GM12878 (cell line): ENCODE measurements around the gene LRP1. TPM values are rescaled to one million over a fixed set of nuclear protein-coding genes. Genes with fewer than 3 reads are reported as not detected.

ENCODE experiments used
- ATAC-seq: fragments of 200-7000 bp; cut with Tn5 transposase; 3 replicates; pipeline ENCODE4 v1.9.1; 2020; ENCODE audit warnings: mild to moderate bottlenecking, moderate library complexity
- BruUV-seq: library from RNA; stranded (reverse); fragments of 400-500 nt; replicated peaks from 2 replicates; lab custom pipeline; 2021; lab: Mats Ljungman, UMichigan
- CTCF ChIA-PET: fragments of 300-600 bp; sonication (Branson Sonifier 250); formaldehyde crosslinking; extraction: SDS; loops from one replicate; lab custom pipeline; 2021; ENCODE audit warnings: inconsistent platforms; lab: Yijun Ruan, JAX
- POLR2A ChIA-PET: fragments of 350-600 bp; formaldehyde crosslinking; extraction: SDS; loops from one replicate; lab custom pipeline; 2021; ENCODE audit warnings: inconsistent platforms; lab: Charles Lee
- RAD21 ChIA-PET: fragments of 300-600 bp; sonication (Branson Sonifier 250); formaldehyde crosslinking; loops from one replicate; lab custom pipeline; 2023; ENCODE audit warnings: antibody characterized with exemption; ENCODE audit not compliant: unreplicated experiment; lab: Charles Lee
- SMC1A ChIA-PET: fragments of 300-600 bp; sonication (Branson Sonifier 250); formaldehyde crosslinking; loops from one replicate; lab custom pipeline; 2023; ENCODE audit not compliant: unreplicated experiment, uncharacterized antibody; lab: Charles Lee
- DNase-seq: peaks from one replicate; pipeline ENCODE4 v3.0.0-alpha.2; 2011; ENCODE audit warnings: low read depth, low spot score
- FAIRE-seq: peaks from 3 replicates; lab custom pipeline; 2011; peaks lifted over from hg19 to GRCh38; lab: Jason Lieb, UNC
- H2AFZ ChIP-seq: 2 replicates; pipeline ENCODE4 v1.6.0; 2011; ENCODE audit warnings: low read depth, low read length, control low read depth; ENCODE audit not compliant: control insufficient read depth
- H3K27ac ChIP-seq: 2 replicates; pipeline ENCODE4 v1.5.1; 2011; ENCODE audit warnings: control low read depth; ENCODE audit not compliant: control insufficient read depth, insufficient read depth
- H3K27me3 ChIP-seq, 2 experiments: replicated peaks in 1 of 2; 2 replicates each; pipeline versions ENCODE4 v1.6.0 to v1.6.1; 2011; ENCODE audit warnings: low read length in 1 of 2; ENCODE audit not compliant: control insufficient read depth in 2 of 2, insufficient read depth in 2 of 2
- H3K36me3 ChIP-seq, 2 experiments: 2 replicates each; pipeline ENCODE4 v1.5.1; 2011; ENCODE audit warnings: low read length in 1 of 2; ENCODE audit not compliant: control insufficient read depth in 2 of 2, insufficient read depth in 2 of 2
- H3K4me1 ChIP-seq: 2 replicates; pipeline ENCODE4 v1.6.1; 2011; ENCODE audit warnings: mild to moderate bottlenecking, low read length, moderate library complexity, mixed read lengths; ENCODE audit not compliant: control insufficient read depth, insufficient read depth
- H3K4me2 ChIP-seq: 2 replicates; pipeline ENCODE4 v1.6.0; 2011; ENCODE audit warnings: control low read depth; ENCODE audit not compliant: control insufficient read depth, insufficient read depth
- H3K4me3 ChIP-seq: fragments of 200-600 bp; sonication (generic); 2 replicates; pipeline ENCODE4 v1.5.1; 2016
- H3K79me2 ChIP-seq: 2 replicates; pipeline ENCODE4 v1.6.0; 2011; ENCODE audit warnings: low read length; ENCODE audit not compliant: control insufficient read depth, insufficient read depth
- H3K9ac ChIP-seq: 2 replicates; pipeline ENCODE4 v1.8.0; 2011; ENCODE audit warnings: low read length, control low read depth, mixed read lengths; ENCODE audit not compliant: control insufficient read depth, insufficient read depth
- H3K9me3 ChIP-seq: replicated peaks from 3 replicates; pipeline ENCODE4 v1.5.1; 2011; ENCODE audit warnings: mild to moderate bottlenecking, low read length; ENCODE audit not compliant: control insufficient read depth, insufficient read depth
- H4K20me1 ChIP-seq: 2 replicates; pipeline ENCODE4 v1.6.0; 2011; ENCODE audit not compliant: control insufficient read depth, insufficient read depth
- CEBPB ChIP-seq, 2 experiments: fragments of 150-350 bp in 1 of 2; IDR thresholded peaks; 2 replicates each; pipeline ENCODE4 v1.6.1; 2012 to 2014; ENCODE audit warnings: low read depth in 2 of 2, low read length in 2 of 2, borderline replicate concordance in 1 of 2, inconsistent platforms in 1 of 2
- CHD2 ChIP-seq: IDR thresholded peaks from 2 replicates; pipeline ENCODE4 v1.6.1; 2011; ENCODE audit warnings: low read depth, low read length, improper control_type of control experiment, borderline replicate concordance
- RAD51 ChIP-seq: fragments of 450-650 bp; IDR thresholded peaks from 2 replicates; pipeline ENCODE4 v1.6.1; 2016; ENCODE audit warnings: moderate library complexity, mild to moderate bottlenecking, inconsistent platforms
- ZNF217 ChIP-seq: fragments of 450-650 bp; IDR thresholded peaks from 2 replicates; pipeline ENCODE4 v1.6.1; 2017; ENCODE audit warnings: antibody characterized with exemption, mild to moderate bottlenecking
- WGBS: methylation state at CpG from one replicate; pipeline ENCODE4 v1.1.6; 2016; ENCODE audit warnings: low lambda C conversion rate; ENCODE audit not compliant: insufficient replicate concordance, insufficient coverage; ENCODE audit errors: missing lambda C conversion rate; 5-methylcytosine and 5-hydroxymethylcytosine counted together
- in situ Hi-C: fragments of 300-500 bp; cut with MboI; formaldehyde crosslinking; loops from 9 replicates; pipeline ENCODE4 v1.14.3; 2018; ENCODE audit warnings: mixed read lengths
- intact Hi-C: fragments of 100-400 bp; cut with micrococcal nuclease; formaldehyde crosslinking; loops from one replicate; pipeline ENCODE4 v1.14.2; 2022; ENCODE audit not compliant: unreplicated experiment
- polyA plus RNA-seq, 11 experiments: library from polyadenylated mRNA; depleted of rRNA in 4 of 11; unstranded in 6 of 11; stranded (reverse) in 5 of 11; fragments of >200 nt; fragmentation: Nextera tagmentation in 4 of 11; fragmentation: Illumina TruSeq in 1 of 11; extraction: Ambion mirVana in 4 of 11; extraction: Trizol in 1 of 11; gene quantifications; 1 replicate in 1 of 11; 2 replicates in 10 of 11; pipeline versions ENCODE4 v1.2.1 to v1.2.3, GENCODE V29; 2011 to 2016; ENCODE audit warnings: inconsistent platforms in 2 of 11, missing spikeins in 2 of 11, low read depth in 1 of 11
- total RNA-seq, 4 experiments: library from RNA; depleted of rRNA in 3 of 4; stranded (reverse); fragments of >200 nt in 3 of 4; fragmentation: Illumina TruSeq in 1 of 4; extraction: Trizol in 1 of 4; gene quantifications; 2 replicates each; pipeline versions ENCODE4 v1.2.1 to v1.2.3, GENCODE V29; 2013 to 2021

Gene LRP1
- total and polyA plus RNA-seq, 10 of the 15 experiments (the other 5 are each of a cell fraction or from before 2014, with no cell fraction given), result under 0.01 to 1.1 (median 0.20) TPM; not detected in 2

DNA sequence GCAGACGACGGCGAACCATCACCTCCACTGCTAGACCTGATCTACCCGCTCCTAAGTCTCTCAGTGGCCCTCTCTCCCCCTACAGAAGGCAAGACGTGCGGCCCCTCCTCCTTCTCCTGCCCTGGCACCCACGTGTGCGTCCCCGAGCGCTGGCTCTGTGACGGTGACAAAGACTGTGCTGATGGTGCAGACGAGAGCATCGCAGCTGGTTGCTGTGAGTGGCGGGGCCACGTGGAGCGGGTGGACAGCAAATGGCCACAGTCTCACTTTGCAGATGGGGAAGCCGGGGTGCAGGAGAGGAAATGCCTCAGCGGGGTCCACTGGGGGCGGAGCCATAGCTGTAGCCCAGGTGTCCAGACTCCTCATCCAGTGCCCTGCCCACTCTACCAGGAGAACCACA lies 66.9 kb downstream of the LRP1 start:
- in situ Hi-C loops (no loop called here), intact Hi-C loops (no loop called here)
- BruUV-seq, result no TSS peak
- Histone ChIP-seq H4K20me1 (no peaks in the 10 kb centered on the region), H3K4me3 (no peak overlapping the region), H3K4me1 (no peaks in the 10 kb centered on the region), H3K27ac (no peak overlapping the region), H3K4me2 (no peak overlapping the region), H2AFZ (no peak overlapping the region), H3K79me2 (no peaks in the 10 kb centered on the region), H3K36me3 (no peaks in the 10 kb centered on the region; a peak in 1 of 4 replicates), H3K9ac (no peak overlapping the region), H3K9me3 (no peaks in the 10 kb centered on the region), H3K27me3 (no peaks in the 10 kb centered on the region)
- 58% methylated on average over 19 of the region's 19 CpGs for WGBS
- no peak for TF ChIP-seq ZNF217
- ChIA-PET POLR2A (no interaction called here), RAD21 (no interaction called here), SMC1A (no interaction called here), CTCF (interaction anchor here (1.5 kb wide), 1 partner anchor 9 kb away, joined by 4 read pairs; no protein-coding TSS in a partner anchor)
- no peak for ATAC-seq
- no peak for FAIRE-seq
- DNase-seq, result no peak

DNA sequence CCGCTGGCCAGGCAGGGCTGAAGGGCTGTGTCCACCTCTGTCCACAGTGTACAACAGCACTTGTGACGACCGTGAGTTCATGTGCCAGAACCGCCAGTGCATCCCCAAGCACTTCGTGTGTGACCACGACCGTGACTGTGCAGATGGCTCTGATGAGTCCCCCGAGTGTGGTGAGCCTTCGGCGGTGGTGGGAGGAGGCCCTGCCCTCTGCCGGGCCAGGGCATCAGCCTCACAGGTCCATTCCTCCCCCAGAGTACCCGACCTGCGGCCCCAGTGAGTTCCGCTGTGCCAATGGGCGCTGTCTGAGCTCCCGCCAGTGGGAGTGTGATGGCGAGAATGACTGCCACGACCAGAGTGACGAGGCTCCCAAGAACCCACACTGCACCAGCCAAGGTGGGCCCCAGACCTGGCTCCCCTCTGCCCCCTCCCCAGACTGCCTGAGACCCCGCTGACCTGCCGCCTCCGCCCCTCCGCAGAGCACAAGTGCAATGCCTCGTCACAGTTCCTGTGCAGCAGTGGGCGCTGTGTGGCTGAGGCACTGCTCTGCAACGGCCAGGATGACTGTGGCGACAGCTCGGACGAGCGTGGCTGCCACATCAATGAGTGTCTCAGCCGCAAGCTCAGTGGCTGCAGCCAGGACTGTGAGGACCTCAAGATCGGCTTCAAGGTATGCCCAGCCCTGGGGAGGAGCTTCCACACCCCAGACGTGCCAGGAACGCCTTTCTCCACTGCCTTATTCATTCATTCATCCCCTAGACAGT lies 67.5 kb downstream of the LRP1 start:
- WGBS, result 25% methylated on average over 32 of the region's 34 CpGs
- Histone ChIP-seq H3K9me3 (no peaks in the 10 kb centered on the region), H3K79me2 (no peaks in the 10 kb centered on the region), H3K4me3 (no peak overlapping the region), H3K36me3 (no peaks in the 10 kb centered on the region; a peak in 1 of 4 replicates), H4K20me1 (no peaks in the 10 kb centered on the region), H2AFZ (no peak overlapping the region), H3K4me1 (no peaks in the 10 kb centered on the region), H3K9ac (no peak overlapping the region), H3K4me2 (no peak overlapping the region), H3K27me3 (no peaks in the 10 kb centered on the region), H3K27ac (no peak overlapping the region)
- in situ Hi-C loops, result no loop called here
- FAIRE-seq (no peak), DNase-seq (no peak), ATAC-seq (peak; percentile 62)
- intact Hi-C loops, result no loop called here
- TF ChIP-seq CHD2 (no peak), RAD51 (no peak), CEBPB (IDR thresholded peaks at IDR 0.05; ENCODE audit: borderline replicate concordance in 1 of 2, low read depth in 2 of 2, low read length in 2 of 2) (no peak)
- ChIA-PET POLR2A (no interaction called here), RAD21 (no interaction called here), CTCF (interaction anchor here (1.1 to 1.5 kb wide), 2 partner anchors 10 to 12 kb away, joined by 3 to 4 read pairs; no protein-coding TSS in a partner anchor), SMC1A (no interaction called here)
- BruUV-seq, result no TSS peak
